Neuronal stem cell (in vitro differentiated cells): Measurements from ENCODE around the gene OS9.

Experiments
- DNase-seq: peaks from one replicate; pipeline ENCODE4 v3.0.0-alpha.2; 2013; ENCODE audit warnings: low spot score
- H2AFZ ChIP-seq: one replicate; pipeline ENCODE4 v1.6.1; 2013; ENCODE audit warnings: mild to moderate bottlenecking, low read length, inconsistent platforms
- H2AK5ac ChIP-seq: 2 replicates; pipeline ENCODE4 v1.6.1; 2013; ENCODE audit warnings: low read depth, mild to moderate bottlenecking, inconsistent platforms, low read length, moderate library complexity, mixed read lengths
- H2BK120ac ChIP-seq: 2 replicates; pipeline ENCODE4 v1.6.1; 2013; ENCODE audit warnings: low read depth, mild to moderate bottlenecking, inconsistent platforms, low read length, moderate library complexity, mixed read lengths
- H2BK12ac ChIP-seq: one replicate; pipeline ENCODE4 v1.6.1; 2013; ENCODE audit warnings: low read length, inconsistent platforms
- H2BK15ac ChIP-seq: 2 replicates; pipeline ENCODE4 v1.6.1; 2013; ENCODE audit warnings: mild to moderate bottlenecking, low read length, inconsistent platforms, mixed read lengths
- H2BK5ac ChIP-seq: one replicate; pipeline ENCODE4 v1.6.1; 2013; ENCODE audit warnings: inconsistent platforms, mild to moderate bottlenecking, low read length, moderate library complexity
- H3K14ac ChIP-seq: one replicate; pipeline ENCODE4 v1.6.1; 2013; ENCODE audit warnings: low read length, inconsistent platforms
- H3K18ac ChIP-seq: 2 replicates; pipeline ENCODE4 v1.6.1; 2013; ENCODE audit warnings: low read length, inconsistent platforms
- H3K23ac ChIP-seq: 2 replicates; pipeline ENCODE4 v1.6.1; 2013; ENCODE audit warnings: low read depth, mild to moderate bottlenecking, mixed read lengths, low read length, inconsistent platforms; ENCODE audit not compliant: poor library complexity
- H3K27ac ChIP-seq: replicated peaks from 3 replicates; pipeline ENCODE4 v1.5.1; 2013; ENCODE audit warnings: low read length, inconsistent platforms
- H3K27me3 ChIP-seq, 3 experiments: 2 replicates each; pipeline ENCODE4 v1.6.1; 2013; ENCODE audit warnings: low read length in 3 of 3, mild to moderate bottlenecking in 2 of 3, inconsistent platforms in 1 of 3, low read depth in 1 of 3, mixed read lengths in 1 of 3, moderate library complexity in 1 of 3; ENCODE audit not compliant: control insufficient read depth in 3 of 3, insufficient read depth in 3 of 3
- H3K36me3 ChIP-seq, 2 donors: replicated peaks in 1 of 2; 2 replicates each; pipeline ENCODE4 v1.6.1; 2013; ENCODE audit warnings: low read length in 2 of 2; ENCODE audit not compliant: control insufficient read depth in 2 of 2, insufficient read depth in 2 of 2
- H3K4ac ChIP-seq: 2 replicates; pipeline ENCODE4 v1.6.1; 2013; ENCODE audit warnings: inconsistent platforms, mild to moderate bottlenecking, low read length, moderate library complexity
- H3K4me1 ChIP-seq, 2 donors: 1 replicate in 1 of 2; 2 replicates in 1 of 2; pipeline ENCODE4 v1.6.1; 2013; ENCODE audit warnings: low read length in 2 of 2, low read depth in 1 of 2; ENCODE audit not compliant: control insufficient read depth in 2 of 2, insufficient read depth in 1 of 2
- H3K4me2 ChIP-seq: one replicate; pipeline ENCODE4 v1.6.1; 2013; ENCODE audit warnings: mild to moderate bottlenecking, low read length, inconsistent platforms; ENCODE audit not compliant: insufficient read depth, poor library complexity, severe bottlenecking
- H3K4me3 ChIP-seq, 2 donors: 2 replicates each; pipeline ENCODE4 v1.5.1; 2013; ENCODE audit warnings: low read length in 2 of 2, mild to moderate bottlenecking in 2 of 2, inconsistent platforms in 1 of 2, moderate library complexity in 1 of 2
- H3K79me1 ChIP-seq: one replicate; pipeline ENCODE4 v1.6.1; 2013; ENCODE audit warnings: low read depth, mild to moderate bottlenecking, inconsistent platforms, low read length, moderate library complexity
- H3K9ac ChIP-seq: one replicate; pipeline ENCODE4 v1.6.1; 2013; ENCODE audit warnings: mild to moderate bottlenecking, low read depth, low read length, inconsistent platforms; ENCODE audit not compliant: poor library complexity
- H3K9me3 ChIP-seq, 2 donors: replicated peaks in 1 of 2; 2 replicates each; pipeline versions ENCODE3 to v1.6.1; 2013; ENCODE audit warnings: low read length in 2 of 2, mild to moderate bottlenecking in 2 of 2, inconsistent platforms in 1 of 2, low read depth in 1 of 2, mixed read lengths in 1 of 2, moderate library complexity in 1 of 2; ENCODE audit not compliant: control insufficient read depth in 2 of 2, insufficient read depth in 1 of 2
- H4K8ac ChIP-seq: one replicate; pipeline ENCODE4 v1.6.1; 2013; ENCODE audit warnings: low read depth, mild to moderate bottlenecking, inconsistent platforms, low read length, moderate library complexity
- H4K91ac ChIP-seq: one replicate; pipeline ENCODE4 v1.6.1; 2013; ENCODE audit warnings: low read length, low read depth, mild to moderate bottlenecking, inconsistent platforms; ENCODE audit not compliant: poor library complexity
- WGBS, 2 donors: extraction: QIAGEN DNeasy Blood & Tissue Kit; methylation state at CpG; one replicate each; pipeline ENCODE4 v1.1.7; 2013; ENCODE audit warnings: missing lambda C conversion rate in 2 of 2, mixed read lengths in 1 of 2; ENCODE audit not compliant: insufficient read length in 2 of 2, insufficient replicate concordance in 1 of 2; ENCODE audit errors: extremely low coverage in 2 of 2; 5-methylcytosine and 5-hydroxymethylcytosine counted together

Gene OS9

DNA sequence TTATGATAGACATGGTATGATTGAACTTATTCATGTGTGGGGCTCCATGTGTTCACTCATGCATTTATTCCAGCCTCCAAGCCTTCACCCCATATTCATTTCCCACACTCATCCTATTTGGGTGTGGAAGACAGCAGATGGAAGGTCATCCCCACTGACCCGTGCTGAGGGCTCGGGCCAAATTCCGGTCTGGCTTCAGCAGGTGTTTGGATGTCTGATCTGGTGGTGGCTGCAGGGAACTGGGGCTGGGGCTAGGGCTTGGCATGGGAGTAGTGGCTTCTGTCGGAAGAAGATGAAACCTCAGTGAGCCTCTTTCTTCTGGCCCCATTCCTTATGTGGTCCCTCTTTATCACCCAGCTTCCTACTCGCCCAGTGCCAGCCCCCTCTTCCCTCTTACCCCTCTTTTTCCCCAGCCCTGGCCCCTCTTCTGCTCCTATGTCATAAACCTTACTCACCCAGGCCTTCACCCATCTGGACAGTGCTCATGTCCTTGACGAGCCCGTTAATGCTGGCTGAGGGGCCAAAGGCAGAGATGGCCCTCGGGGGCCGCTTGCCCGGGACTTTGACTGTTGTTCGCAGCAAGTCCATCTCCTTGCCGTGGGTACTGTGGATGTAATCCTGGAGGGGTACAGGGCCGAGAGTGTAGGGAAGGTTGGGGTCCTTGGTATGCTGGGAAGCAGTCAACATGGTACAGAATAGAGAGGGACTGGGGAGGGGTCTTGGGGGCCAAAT is 36.6 kb downstream of the OS9 start:
- H3K27ac ChIP-seq, result no peak overlapping the region
- no peak overlapping the region for H3K18ac ChIP-seq
- no peak overlapping the region for H3K14ac ChIP-seq
- no peak overlapping the region for H2AFZ ChIP-seq
- no peak overlapping the region for H3K4me2 ChIP-seq
- no peak overlapping the region for H4K8ac ChIP-seq
- no peak overlapping the region for H2AK5ac ChIP-seq
- H3K9ac ChIP-seq, result no peak overlapping the region
- H3K79me1 ChIP-seq, result no peaks in the 10 kb centered on the region
- no peak overlapping the region for H3K4me3 ChIP-seq
- peaks cover 0 to 93% (median 18%) of the 10 kb centered on the region in 3 experiments for H3K27me3 ChIP-seq
- no peak overlapping the region for H2BK120ac ChIP-seq
- H3K4ac ChIP-seq, result no peak overlapping the region
- H3K9me3 ChIP-seq, result peaks cover 0 to 3% of the 10 kb centered on the region in 2 donors
- no CpG with 5 or more reads among the region's 13 CpGs for WGBS, 2 donors
- peaks cover 0 to 67% of the 10 kb centered on the region in 2 donors for H3K36me3 ChIP-seq
- no peak overlapping the region for H2BK5ac ChIP-seq
- DNase-seq, result no peak
- H3K4me1 ChIP-seq, result peaks cover 5 to 9% of the 10 kb centered on the region in 2 donors
- H2BK12ac ChIP-seq, result no peak overlapping the region
- H2BK15ac ChIP-seq, result no peak overlapping the region
- peak overlapping the region; percentile 53 for H3K23ac ChIP-seq
- no peak overlapping the region for H4K91ac ChIP-seq

DNA sequence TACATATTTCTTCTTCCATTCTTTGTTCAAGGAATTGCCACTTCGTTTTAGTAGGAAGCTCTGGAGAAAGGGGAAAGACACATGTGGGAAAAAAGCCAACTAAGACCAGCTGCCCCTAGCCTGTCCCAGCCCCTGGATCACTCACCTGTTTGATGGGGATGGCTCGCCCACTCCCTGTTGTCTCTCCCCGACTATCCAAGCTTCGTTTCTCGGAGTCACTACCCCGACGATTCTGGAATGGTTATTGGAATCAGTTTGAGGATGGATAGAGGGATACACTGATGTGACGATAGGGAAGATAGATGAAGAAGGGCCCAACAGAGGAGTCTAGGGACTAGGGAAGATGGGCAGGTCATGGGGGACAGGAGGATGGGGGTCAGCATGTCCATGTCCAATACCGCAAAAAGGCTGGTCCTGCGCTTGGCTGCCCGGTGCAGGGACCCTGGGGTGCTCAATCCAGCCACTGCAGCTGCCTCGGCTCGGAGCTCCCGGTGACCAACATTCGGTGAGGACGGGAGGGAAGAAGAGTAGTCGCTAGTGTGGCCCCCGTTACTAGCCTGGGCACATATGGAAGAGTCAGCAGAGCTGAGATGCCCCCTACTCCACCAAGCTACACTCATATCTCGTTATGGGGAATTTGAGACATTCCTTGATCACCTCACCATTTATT is 37.6 kb downstream of the OS9 start:
- Histone ChIP-seq H3K27ac (no peak overlapping the region), H2BK5ac (no peak overlapping the region), H3K4me1 (peaks cover 11 to 12% of the 10 kb centered on the region in 2 donors), H3K36me3 (peaks cover 0 to 61% of the 10 kb centered on the region in 2 donors), H2BK12ac (no peak overlapping the region), H2AK5ac (no peak overlapping the region), H3K4me3 (no peak overlapping the region), H3K4me2 (no peak overlapping the region), H2BK120ac (no peak overlapping the region), H3K23ac (no peak overlapping the region), H3K79me1 (no peaks in the 10 kb centered on the region), H3K9ac (no peak overlapping the region), H2AFZ (no peak overlapping the region), H3K14ac (no peak overlapping the region), H3K4ac (no peak overlapping the region), H3K9me3 (peaks cover 0 to 5% of the 10 kb centered on the region in 2 donors), H4K8ac (no peak overlapping the region), H3K18ac (no peak overlapping the region), H2BK15ac (no peak overlapping the region), H4K91ac (no peak overlapping the region), H3K27me3 (peaks cover 0 to 94% (median 21%) of the 10 kb centered on the region in 3 experiments)
- DNase-seq, result no peak
- no CpG with 5 or more reads among the region's 19 CpGs for WGBS, 2 donors

DNA sequence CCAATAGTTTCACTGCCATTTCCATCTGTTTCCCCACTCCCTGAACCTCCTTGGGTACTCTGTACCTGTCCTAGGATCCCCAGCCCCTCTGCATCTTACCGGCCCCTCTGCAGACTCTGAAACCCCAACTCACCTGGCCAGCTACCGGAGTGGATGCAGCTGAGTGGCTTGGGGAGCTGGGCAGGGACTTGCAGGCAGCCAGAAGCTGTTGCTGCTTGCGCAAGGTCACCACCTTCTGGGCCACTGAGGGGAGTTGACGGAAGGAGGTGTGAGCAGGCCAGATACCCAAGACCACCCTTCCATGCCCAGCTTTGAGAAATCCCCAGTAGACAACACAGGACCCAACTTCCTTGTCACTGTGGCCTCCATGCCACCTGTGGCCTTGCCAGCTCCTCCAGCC is 38.3 kb downstream of the OS9 start:
- Histone ChIP-seq H4K91ac (no peak overlapping the region), H3K14ac (no peak overlapping the region), H3K9me3 (peaks cover 0 to 4% of the 10 kb centered on the region in 2 donors), H2AFZ (no peak overlapping the region), H3K4ac (no peak overlapping the region), H4K8ac (no peak overlapping the region), H2AK5ac (no peak overlapping the region), H3K27ac (no peak overlapping the region), H3K18ac (no peak overlapping the region), H3K4me1 (peaks cover 10 to 14% of the 10 kb centered on the region in 2 donors), H2BK5ac (no peak overlapping the region), H3K27me3 (peaks cover 3 to 94% (median 21%) of the 10 kb centered on the region in 3 experiments), H3K4me3 (no peak overlapping the region), H3K23ac (no peak overlapping the region), H2BK15ac (no peak overlapping the region), H2BK12ac (no peak overlapping the region), H3K4me2 (no peak overlapping the region), H2BK120ac (no peak overlapping the region), H3K36me3 (peaks cover 0 to 54% of the 10 kb centered on the region in 2 donors), H3K9ac (no peak overlapping the region), H3K79me1 (no peaks in the 10 kb centered on the region)
- DNase-seq, result no peak
- no CpG with 5 or more reads among the region's 4 CpGs for WGBS, 2 donors
